HL-60 (cell line): ENCODE measurements around the gene MAP3K5.

Experiments used
- GABPA ChIP-seq: IDR thresholded peaks from 2 replicates; pipeline ENCODE4 v1.6.1; 2012; ENCODE audit warnings: low read depth
- TF ChIP-seq, protein P1 (sequence below): IDR thresholded peaks from one replicate; pipeline ENCODE4 v1.5.1; 2011; ENCODE audit warnings: low read length, control low read depth, inconsistent platforms; ENCODE audit not compliant: insufficient read depth

DNA sequence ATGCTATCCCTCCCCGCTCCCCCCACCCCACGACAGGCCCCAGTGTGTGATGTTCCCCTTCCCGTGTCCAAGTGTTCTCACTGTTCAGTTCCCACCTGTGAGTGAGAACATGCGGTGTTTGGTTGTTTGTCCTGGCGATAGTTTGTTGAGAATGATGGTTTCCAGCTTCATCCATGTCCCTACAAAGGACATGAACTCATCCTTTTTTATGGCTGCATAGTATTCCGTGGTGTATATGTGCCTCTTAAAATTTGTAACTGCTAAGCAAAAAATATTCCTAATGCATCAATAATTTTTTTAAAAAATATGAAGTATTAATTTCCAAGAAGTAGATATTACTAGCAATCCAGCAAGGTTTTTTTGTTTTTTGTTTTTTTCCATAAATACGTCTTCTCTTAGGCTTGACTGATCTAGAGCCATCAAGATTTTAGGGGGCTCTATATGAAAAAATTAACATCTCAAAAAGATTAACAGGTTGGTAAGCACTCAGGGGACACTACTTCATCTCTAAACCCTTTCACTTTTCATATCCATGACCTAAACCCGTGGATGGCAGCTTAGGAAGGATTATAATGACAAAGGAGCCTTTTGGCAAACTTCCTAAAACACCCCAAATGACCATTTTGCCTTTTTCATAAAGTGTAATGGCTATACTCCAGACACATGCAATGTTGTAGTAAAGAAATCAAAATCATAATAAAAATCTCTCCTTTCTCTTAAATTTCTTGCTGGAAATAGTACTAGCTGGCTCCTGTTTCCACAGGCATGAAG is 256.2 kb downstream of the MAP3K5 start:
- TF ChIP-seq, protein P1, sequence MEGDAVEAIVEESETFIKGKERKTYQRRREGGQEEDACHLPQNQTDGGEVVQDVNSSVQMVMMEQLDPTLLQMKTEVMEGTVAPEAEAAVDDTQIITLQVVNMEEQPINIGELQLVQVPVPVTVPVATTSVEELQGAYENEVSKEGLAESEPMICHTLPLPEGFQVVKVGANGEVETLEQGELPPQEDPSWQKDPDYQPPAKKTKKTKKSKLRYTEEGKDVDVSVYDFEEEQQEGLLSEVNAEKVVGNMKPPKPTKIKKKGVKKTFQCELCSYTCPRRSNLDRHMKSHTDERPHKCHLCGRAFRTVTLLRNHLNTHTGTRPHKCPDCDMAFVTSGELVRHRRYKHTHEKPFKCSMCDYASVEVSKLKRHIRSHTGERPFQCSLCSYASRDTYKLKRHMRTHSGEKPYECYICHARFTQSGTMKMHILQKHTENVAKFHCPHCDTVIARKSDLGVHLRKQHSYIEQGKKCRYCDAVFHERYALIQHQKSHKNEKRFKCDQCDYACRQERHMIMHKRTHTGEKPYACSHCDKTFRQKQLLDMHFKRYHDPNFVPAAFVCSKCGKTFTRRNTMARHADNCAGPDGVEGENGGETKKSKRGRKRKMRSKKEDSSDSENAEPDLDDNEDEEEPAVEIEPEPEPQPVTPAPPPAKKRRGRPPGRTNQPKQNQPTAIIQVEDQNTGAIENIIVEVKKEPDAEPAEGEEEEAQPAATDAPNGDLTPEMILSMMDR: no peak
- no peak for TF ChIP-seq GABPA
